Glomerular endothelial cell (primary cell): Measurements from ENCODE around the gene CNPPD1. TPM values are rescaled to one million over a fixed set of nuclear protein-coding genes. Genes with fewer than 3 reads are reported as not detected.

Experiments
- DNase-seq: peaks from one replicate; pipeline ENCODE4 v3.0.0-alpha.2; 2011; ENCODE audit warnings: low read depth, low spot score; ENCODE audit errors: extremely low read depth
- total RNA-seq: library from RNA; depleted of rRNA; stranded (reverse); fragments of >200 nt; gene quantifications from 2 replicates; pipeline ENCODE4 v1.2.3, GENCODE V29; 2015

The CNPPD1 gene
- total RNA-seq, 1 donor from 2014 or later = 40.3 TPM

DNA sequence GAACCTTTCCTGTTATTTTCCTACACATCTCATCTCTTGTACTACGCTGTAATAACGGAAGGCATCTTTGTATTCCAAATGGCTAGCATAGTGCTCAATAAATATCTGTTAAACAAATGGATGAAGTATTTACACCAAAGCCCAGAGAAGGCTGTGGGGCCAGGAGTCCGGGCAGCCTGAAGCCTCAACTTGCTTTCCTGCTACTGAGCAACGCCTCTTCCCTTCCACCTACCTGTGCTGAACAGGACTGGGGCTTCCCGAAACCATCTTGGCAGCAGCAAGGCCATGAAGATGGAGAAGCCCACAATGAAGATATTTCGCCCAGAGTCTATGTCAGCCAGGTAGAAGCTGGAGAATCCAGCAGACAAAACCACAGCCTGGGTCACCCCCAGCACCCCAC, 13.6 kb downstream of the CNPPD1 start:
- no peak for DNase-seq

DNA sequence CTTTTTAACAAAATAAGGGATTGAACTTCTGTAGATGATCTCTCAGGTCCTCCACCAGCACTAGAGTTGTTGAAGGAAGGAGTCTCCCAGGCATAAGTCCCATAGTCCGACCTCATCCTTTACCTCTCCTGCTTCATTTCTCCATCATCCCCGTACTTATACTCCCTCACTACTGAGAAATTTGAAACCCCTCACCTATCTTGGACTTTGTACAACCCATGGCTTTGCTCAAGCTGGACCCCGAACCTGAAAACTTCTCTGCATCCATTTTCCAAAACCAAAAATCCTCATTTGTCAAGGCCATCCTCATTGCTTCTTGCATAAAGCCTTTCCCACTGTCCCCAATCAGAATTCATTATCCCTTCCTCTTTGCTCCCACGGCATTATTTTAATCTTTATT, 15.6 kb downstream of the CNPPD1 start:
- no peak for DNase-seq

DNA sequence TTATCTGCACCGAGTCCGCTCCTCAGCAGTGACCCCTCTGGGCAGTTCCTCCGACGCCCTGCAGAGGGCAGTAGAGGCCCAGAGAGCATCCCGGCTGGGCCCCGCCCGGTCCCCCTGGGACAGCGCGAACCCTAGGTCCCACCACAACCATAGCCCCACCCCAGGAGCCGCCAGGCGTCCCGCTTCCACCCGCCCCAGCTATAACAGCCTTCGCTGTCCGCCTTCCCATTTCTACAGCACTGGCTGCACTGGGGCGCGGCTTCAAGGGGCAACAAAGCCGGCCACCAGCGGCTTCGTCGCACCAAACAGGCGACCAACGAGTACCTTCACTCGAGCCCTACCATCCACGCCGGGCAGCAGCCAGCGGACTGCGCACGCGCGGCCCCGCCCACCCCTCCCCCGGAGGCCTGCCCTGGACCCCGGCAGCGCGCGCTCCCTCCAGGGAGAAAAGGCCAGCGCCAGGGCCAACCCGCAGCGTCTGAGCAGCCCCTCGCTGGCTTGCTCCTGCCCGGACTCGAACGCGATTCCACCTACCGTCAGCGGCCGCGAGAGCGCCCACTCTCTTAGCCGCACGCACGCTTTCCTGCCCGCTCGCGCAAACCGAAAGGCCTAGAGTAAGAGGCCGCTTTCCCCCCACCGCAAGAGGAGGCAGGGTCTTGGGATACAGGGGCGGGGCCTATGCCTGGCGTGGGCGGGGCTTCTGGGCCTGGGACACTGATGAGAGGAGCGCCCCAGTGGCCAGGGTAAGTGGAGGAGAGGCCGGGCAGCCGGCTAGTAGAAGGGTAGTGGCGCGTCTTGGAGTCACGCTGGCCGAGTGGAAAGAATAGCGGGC, 16.3 kb downstream of the CNPPD1 start, which contains the start of gene NHEJ1:
Gene NHEJ1 (minus strand): TSS at position 630 of the 832 bp plus-strand sequence. CDS start 2,453 bp downstream, outside the sequence.
- DNase-seq = no peak

DNA sequence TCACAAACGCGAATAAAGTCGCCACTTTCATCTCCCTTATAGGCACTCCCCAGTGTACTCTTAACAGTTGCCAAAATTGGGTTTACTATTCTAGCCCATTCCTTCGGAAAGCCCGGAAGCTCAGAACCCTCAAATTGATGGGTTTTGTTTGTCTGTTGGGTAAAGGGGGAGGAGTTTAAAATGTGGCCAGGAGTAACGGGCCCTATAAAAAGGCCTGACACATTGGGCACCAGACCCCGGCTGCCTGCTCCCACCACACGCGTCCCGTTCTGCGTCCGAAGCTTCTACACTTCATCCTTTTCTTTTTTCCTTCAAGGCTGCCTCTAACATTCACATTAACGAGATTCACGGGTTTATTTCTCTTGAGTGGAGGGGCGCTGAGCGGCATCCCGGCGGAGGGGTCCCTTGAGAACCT, 16.9 kb downstream of the CNPPD1 start:
- DNase-seq = no peak

DNA sequence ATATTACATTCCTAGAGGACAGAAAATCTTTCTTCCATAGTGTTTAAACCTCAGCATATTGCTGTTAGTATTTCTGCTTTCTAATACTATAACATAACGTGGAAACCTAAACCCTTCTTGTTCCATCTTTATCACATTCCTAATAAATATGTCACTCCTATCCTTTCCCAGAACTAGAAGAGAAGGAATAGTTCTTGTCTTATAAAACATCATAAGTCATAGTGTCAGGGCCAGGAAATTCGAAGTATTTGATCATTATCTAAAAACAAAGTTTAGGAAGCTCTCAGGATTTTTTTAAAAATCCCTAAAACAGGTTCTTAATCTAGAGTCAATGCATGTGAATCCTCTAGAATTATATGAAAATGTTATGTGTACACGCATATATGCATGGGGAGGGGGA, 18.1 kb downstream of the CNPPD1 start:
- DNase-seq = no peak

DNA sequence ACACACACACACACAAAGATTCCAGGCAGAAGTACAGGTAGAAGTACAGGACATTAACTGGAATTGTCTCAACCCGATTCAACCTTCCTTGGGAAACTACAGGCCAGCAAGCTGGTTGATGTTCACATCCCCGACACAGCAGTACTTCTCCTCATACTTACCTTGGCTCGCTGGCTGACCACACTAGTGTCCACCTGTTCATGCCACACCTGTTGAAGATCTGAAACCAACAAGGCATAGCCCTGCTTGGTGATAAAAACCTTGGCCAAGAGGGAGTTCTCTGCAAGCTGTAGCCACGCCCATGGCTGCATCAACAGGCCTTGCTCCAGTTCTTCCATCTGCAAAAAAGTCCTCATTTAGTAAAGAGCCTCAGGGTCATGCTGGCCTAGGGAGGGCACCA, 18.7 kb downstream of the CNPPD1 start:
- no peak for DNase-seq

DNA sequence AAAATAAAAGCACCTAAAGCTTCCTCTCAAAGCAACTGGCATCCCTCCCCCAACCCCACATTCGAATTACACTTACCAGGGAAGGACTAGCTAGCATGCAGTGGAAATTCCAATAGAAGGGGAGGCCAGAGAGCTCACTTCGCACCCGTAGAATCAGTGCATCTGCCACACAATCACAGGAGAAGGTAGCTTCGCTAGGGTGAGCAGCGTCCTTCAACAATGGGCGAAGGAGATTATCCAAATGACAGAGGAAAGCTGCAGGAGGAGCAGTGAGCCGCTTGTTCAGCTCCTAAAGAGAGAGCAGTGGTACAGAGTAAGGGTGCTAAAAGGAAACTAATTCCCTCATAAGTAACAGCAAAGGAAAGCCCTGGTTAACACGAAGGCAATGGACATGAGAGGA, 19.3 kb downstream of the CNPPD1 start:
- no peak for DNase-seq

DNA sequence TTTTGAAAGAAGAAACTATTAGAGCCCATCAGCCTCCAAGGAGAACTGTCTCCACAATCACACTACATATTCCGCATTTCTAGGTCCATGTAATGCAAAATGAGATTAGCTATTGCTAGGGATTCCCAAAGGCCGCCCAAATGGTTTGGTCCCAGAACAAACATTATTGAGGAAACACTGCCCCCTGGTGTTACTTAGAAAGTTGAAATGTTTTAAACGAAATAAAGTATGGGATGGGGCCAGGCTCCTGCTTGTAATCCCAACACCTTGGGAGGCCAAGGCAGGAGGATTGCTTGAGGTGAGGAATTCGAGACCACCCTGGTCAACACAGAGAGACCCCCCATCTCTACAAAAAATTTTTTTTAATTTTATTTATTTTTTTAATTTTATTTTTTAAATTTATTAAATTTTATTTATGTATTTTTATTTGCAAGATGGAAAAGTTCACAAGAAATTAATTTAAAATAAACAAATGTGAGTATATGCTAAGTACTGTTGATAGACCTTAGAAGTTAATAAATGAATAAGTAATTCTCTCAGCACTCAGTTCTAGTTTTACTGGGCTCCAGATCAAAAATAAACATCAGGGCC, 21.6 kb downstream of the CNPPD1 start:
- DNase-seq = no peak

DNA sequence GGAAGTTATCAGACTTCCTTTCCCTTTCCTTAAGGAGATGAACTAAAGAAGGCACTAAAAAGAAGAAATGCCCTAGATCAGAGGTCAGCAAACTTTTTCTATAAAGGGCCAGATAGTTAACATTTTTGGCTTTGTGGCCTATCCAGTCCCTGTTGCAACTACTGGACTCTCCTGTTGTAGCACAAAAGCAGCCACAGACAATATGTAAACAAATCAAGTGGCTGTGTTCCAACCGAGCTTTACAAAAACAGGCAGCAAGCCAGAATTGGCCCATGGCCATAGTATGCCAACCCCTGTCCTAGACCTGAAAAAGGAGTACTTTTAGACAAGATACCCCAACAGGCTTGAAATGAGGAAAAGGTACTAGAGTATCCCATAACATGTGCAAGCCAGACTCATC, 27.1 kb downstream of the CNPPD1 start:
- no peak for DNase-seq

DNA sequence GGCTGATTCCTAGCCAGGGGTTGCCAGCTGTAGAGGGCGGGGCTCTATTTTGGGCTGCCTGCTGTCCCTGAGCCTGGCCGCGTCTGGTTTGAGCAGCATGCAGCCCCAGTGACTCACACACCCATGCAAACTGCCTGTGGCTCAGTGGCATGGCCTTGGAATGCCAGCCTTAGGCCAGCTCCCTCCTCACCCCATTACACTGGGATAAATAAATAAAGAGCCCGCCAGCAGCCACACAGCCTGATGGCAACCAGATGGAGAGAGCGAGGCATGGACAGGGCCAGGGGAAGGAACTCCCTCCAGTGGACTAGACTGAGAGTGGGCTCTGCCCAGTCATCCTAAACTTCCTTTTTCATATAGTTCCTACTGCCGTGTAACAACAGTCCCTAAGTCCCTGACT, 34.4 kb downstream of the CNPPD1 start:
- no peak for DNase-seq

DNA sequence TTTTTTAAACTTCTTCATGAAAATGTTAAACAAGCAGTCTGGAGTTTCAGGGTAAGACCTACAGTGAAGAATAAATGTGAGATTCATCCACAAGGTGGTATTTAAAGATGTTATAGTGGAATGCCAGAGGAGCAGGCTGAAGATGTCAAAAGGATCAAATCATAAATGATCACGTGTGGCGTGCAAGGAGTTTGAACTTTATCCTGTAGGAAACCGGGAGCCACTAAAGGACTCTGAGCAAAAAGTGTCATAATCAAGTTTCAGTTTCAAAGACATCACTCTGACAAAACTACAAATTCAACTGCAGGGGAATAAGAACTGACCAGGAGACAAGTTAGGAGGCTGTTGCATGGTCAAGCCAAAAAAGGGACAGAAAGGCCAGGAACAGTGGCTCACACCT, 36.0 kb downstream of the CNPPD1 start:
- no peak for DNase-seq

DNA sequence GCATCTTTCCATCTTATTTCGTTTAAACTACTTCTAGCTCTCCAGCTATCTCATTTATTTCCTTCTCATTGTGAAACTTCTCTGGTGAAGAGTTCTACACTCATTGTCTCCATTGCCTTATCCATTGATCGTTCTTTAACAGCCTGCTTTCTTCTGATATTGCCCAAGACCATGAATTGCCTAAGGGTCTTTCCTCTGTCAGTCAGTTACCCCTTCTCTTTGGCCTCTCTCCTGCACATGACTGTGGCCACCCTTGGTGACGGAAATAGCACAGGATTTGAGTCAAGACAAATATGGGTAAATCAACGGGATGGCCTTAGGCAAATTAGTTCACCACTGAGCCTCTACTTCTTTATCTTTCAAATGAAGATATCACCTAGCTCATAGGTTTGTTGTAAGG, 42.7 kb downstream of the CNPPD1 start:
- no peak for DNase-seq

DNA sequence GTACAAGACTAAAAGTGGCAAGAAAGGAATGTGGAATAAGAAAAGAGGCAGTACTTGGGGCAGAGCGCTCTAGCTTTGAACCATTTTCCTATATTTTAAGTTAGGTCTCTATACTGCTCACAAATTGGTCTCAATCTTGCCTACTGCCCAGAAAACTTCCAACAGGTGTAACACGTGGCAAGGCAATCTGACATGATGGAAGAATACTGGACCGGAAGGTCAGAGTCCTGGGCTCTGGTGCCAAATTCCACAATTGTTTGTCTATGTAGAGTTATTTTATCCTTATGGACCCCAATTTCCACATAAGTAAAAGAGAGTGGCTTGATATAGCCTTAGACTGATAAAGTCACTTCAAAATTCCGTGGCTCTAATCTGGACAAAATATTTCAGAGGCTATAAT, 45.0 kb downstream of the CNPPD1 start:
- DNase-seq = no peak

DNA sequence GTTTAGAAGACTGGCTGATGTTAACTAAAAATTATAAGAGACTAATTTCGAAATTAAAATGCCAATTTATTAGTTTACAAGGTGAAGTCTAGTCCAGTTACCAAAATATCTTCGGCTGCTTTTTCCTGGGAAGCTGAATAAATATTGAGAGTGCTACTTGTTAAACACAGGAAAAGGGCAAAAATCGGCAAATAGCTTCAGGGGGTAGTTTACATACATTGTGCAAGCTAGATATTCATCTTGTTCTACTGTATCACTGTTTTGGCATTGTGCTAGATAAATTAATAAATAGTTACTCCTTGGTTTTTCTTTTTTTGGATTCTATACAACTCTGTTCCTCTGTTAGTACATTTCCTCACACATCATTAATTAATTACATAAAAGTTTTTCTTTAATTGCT, 45.4 kb downstream of the CNPPD1 start:
- DNase-seq = no peak

DNA sequence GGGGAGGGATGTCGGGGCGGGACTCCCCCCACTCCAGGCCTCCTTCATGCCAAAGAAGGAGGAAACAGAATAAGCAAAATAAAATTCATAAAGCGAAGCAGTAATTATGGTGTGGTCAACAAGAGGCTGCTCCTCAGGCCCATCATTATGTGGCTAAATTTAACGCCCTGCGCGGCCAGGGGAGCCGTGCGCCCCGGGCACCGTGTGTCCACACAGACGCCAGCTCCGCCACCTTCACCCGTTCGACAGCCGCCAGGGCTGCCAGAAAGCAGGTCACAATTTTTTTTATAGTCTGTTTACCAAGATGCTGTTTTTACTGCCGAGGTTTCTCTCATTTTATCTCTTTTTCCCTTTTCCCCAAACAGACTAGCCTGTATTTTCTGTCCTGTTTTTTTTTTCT, 47.1 kb downstream of the CNPPD1 start:
- no peak for DNase-seq

DNA sequence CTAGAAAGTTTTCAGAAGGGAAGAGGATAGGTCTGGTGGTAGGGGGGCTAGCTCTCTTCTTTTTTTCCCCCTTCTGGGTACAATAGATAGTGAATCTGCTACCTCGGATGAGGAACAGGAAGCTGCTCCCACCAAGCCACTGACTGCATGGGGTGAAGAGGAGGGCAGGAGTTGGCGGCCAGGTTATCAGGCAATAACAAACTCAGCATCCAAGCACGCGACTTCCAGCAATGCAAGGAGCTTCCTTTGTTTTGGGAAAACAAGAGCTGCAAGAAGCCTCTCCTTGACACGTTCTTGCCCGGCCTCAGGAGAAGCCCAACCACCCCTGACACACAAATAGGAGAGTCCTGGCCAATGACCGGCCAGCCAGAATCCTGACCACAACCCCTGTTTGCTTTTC, 48.3 kb downstream of the CNPPD1 start:
- DNase-seq = no peak

DNA sequence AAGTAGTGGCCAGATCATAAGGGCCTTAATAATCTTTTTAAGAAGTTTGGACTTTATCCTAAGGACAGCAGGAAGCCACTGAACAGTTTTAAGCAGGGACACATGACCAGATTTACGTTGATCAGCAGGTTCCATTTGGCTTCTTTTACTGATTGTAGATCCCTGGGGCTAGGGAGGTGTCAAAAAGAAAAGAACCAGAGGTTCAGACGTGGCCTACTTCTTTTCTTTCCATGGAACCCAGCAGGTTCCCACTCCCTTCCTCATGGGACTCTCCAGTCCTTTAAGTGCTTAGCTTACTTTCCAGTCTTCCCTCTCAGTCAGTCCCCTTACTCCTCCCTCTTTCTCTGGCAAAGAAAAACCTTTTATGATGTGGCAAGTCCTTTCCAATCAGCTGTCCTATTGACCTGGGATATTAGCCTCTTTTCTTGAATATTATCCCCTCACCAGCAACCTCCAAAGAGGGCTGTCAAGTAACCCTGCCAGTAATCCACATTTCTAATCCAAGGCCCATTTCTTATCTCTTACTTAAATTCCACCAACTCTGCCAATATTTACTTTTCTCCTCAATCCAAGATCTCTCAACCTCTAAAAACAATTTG, 49.6 kb downstream of the CNPPD1 start:
- DNase-seq = no peak

DNA sequence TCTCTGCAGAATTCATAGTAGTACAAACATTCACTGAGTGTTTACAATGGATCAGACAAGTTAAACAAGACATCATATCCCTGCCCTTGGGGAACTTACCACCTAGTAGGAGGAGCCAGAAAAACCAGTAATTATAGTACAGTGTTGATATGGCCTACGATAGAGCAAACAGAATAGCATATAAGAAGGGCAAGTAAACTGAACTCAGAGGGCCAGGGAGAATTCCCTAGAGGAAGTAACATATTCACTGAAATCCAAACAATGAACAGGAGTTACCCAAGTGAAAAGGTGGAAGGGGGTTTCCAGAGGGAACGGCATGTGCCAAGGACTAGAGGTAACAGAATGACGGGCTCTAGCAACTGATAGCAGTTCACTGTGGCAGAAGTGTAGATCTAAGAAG, 50.2 kb downstream of the CNPPD1 start:
- DNase-seq = no peak

DNA sequence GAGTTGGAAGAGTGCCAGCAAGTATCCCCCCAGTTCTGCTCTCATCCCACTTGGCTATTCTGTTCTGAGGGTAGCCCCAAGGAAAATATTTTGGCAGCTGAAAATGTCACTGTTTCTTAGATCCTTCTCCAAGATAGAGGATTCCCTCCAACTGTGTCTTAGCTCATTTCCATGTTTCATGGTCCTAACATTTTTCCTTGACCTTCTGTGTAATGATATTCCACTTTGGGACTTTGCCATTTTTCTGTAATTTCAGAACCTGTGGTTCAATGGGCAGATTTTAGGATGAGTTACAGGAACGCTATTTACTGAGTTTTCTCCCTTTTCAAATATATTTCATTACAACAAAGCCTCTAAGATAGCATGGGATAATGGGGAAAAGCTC, 50.8 kb downstream of the CNPPD1 start:
- no peak for DNase-seq

DNA sequence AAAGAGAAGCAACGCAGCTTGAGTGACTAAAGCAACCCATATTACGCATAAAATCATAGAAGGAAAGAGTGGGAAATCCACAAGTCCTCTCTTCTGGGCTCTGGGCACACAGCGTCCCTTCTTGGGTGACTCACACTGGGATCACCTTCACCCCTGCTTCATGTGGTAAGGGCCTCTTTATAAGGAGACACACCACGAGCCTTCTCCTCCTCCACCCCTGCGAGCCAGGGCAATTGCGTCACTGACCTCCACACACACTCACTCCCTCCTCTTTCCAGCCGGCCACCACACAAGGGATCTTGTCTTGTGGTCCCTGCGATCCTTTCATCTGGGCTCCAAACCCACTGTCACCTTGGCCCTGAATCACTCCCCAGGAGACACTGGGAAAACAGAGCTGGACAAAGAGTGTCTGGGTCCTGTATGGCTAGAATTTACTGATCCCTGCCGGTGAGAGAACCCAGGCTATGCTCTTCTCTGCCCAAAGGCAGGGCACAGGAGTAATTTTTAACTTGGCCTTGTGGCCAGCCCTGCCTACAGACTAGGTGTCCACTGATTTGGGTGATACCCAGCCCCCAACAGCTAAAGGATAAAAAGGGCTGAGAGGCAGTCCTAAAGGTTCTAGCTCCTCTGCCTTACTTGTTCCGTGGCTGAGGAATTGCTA, 51.4 kb downstream of the CNPPD1 start:
- DNase-seq = no peak

DNA sequence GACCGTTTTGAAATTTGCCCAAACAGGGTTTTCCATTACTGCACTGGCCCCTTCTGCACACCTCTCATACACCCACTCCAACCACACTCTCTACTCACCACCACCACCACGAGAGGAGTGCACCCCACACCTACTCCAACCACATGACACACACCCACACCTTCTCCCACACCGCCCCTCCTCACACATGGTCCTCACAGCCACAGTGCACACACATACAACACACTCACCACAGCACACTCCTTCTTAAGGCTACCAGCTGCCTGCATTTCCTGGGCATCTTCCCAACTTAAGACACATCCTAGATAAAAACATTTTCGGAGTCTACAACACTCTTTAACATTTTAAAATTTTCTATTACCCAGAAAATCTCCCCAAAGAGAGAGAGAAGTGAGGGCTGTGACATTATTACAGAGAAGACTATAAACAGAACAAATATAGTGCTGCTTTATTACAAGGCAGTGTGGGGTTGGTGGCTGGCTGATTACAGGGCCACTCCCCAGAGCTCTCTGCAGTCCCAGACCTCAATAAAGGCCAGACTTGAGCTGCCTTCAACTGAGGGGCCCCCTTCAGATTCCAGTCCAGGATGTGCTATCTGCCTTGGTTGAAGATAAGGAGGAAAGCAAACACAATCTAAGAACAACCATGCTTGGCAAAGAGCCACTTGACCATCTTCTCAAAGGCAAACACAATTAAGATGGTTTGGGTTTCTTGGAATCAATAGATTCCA, 52.2 kb downstream of the CNPPD1 start:
- DNase-seq = no peak
